ENCODE results near the gene CENPX.

Gene CENPX

DNA sequence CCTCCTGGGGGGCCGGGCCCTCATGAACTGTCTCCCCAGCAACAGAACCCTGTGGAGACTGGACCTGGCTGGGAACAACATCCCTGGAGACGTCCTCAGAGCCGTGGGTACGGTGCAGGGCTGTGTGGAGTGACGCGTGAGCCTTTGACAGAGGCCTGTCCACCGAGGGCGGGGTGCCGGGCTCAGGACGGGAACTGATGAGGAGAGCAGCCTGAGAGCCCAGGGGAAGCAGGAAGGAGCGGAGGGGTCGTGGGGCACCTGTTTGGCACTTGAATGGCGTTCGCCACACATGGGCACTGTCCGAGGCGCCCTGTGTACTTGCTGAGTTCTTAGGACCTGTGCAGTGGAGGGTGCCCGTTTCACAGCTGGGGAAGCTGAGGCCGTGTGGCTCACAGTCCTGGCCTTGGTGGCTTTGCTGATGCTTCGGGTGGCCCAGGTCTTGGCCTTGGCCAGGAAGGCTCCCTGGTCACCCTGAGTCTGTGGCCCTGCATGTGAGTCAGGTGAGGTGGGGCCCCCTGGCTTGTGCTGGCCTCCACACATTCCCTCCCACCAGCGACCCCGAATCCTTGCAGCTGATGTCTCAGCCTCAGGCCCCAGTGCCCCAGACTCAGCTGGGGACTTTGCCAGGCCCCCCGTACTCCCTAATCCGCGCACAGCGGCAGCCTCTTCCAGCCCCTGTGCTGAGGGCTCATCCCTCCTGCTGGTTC lies 2.9 kb upstream of the CENPX start:
- Histone ChIP-seq H3K79me2 (ENCODE audit: control insufficient read depth, low read length) (peaks cover 32% of the 10 kb centered on the region), H3K36me3 (ENCODE audit: control insufficient read depth, low read length) (peaks cover 3% of the 10 kb centered on the region), H3K27ac (ENCODE audit: low read depth, low read length) (no peak overlapping the region), H3F3A (ENCODE audit: control insufficient read depth, insufficient read depth) (no peaks in the 10 kb centered on the region), H3K4me1 (ENCODE audit: control insufficient read depth, low read length) (peaks cover 26% of the 10 kb centered on the region), H3K9me2 (replicated peaks; ENCODE audit: control insufficient read depth, low read length) (no peaks in the 10 kb centered on the region), H4K20me1 (ENCODE audit: control insufficient read depth, insufficient read depth, low read depth, low read length) (peaks cover 1% of the 10 kb centered on the region; the same call in 1 of the 2 replicates), H3K4me3 (ENCODE audit: low read length) (no peak overlapping the region), H3K4me2 (ENCODE audit: low read length) (no peak overlapping the region), H3K9me3 (ENCODE audit: control insufficient read depth, insufficient read depth, low read length) (no peaks in the 10 kb centered on the region), H3K27me3 (ENCODE audit: control insufficient read depth, low read length) (no peaks in the 10 kb centered on the region)
- TF ChIP-seq EZH2phosphoT487 (IDR thresholded peaks at IDR 0.05; ENCODE audit: borderline replicate concordance, low read length), result no peak
- TF ChIP-seq, protein P1, sequence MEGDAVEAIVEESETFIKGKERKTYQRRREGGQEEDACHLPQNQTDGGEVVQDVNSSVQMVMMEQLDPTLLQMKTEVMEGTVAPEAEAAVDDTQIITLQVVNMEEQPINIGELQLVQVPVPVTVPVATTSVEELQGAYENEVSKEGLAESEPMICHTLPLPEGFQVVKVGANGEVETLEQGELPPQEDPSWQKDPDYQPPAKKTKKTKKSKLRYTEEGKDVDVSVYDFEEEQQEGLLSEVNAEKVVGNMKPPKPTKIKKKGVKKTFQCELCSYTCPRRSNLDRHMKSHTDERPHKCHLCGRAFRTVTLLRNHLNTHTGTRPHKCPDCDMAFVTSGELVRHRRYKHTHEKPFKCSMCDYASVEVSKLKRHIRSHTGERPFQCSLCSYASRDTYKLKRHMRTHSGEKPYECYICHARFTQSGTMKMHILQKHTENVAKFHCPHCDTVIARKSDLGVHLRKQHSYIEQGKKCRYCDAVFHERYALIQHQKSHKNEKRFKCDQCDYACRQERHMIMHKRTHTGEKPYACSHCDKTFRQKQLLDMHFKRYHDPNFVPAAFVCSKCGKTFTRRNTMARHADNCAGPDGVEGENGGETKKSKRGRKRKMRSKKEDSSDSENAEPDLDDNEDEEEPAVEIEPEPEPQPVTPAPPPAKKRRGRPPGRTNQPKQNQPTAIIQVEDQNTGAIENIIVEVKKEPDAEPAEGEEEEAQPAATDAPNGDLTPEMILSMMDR (IDR thresholded peaks at IDR 0.05; ENCODE audit: low read depth, low read length, poor library complexity, severe bottlenecking), result no peak

DNA sequence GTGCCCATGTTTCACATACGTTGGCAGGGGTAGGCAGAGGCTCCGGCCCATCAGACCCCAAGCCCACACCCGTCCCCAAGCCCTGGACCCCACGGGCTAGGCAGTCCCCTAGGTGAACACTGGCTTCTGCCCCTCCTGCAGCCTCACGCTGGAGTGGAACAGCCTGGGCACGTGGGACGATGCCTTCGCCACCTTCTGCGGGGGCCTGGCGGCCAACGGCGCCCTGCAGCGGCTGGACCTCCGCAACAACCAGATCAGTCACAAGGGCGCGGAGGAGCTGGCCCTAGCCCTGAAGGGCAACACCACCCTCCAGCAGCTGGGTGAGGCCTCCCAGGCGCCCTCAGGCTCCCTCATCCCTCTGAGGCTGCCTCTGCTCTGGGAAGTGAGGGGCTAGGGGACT lies 2.2 kb upstream of the CENPX start:
- Histone ChIP-seq H3F3A (ENCODE audit: control insufficient read depth, insufficient read depth) (no peaks in the 10 kb centered on the region), H3K9me2 (replicated peaks; ENCODE audit: control insufficient read depth, low read length) (no peaks in the 10 kb centered on the region), H3K27ac (ENCODE audit: low read depth, low read length) (no peak overlapping the region), H3K27me3 (ENCODE audit: control insufficient read depth, low read length) (no peaks in the 10 kb centered on the region), H3K79me2 (ENCODE audit: control insufficient read depth, low read length) (peaks cover 35% of the 10 kb centered on the region), H3K9me3 (ENCODE audit: control insufficient read depth, insufficient read depth, low read length) (no peaks in the 10 kb centered on the region), H4K20me1 (ENCODE audit: control insufficient read depth, insufficient read depth, low read depth, low read length) (peaks cover 4% of the 10 kb centered on the region; the same call in 1 of the 2 replicates), H3K36me3 (ENCODE audit: control insufficient read depth, low read length) (peaks cover 3% of the 10 kb centered on the region), H3K4me2 (ENCODE audit: low read length) (peak overlapping the region; percentile 81; the same call in 1 of the 2 replicates), H3K4me1 (ENCODE audit: control insufficient read depth, low read length) (peaks cover 25% of the 10 kb centered on the region), H3K4me3 (ENCODE audit: low read length) (no peak overlapping the region)
- TF ChIP-seq, protein P1 (IDR thresholded peaks at IDR 0.05; ENCODE audit: low read depth, low read length, poor library complexity, severe bottlenecking), result no peak
- no peak for TF ChIP-seq EZH2phosphoT487 (IDR thresholded peaks at IDR 0.05; ENCODE audit: borderline replicate concordance, low read length)

DNA sequence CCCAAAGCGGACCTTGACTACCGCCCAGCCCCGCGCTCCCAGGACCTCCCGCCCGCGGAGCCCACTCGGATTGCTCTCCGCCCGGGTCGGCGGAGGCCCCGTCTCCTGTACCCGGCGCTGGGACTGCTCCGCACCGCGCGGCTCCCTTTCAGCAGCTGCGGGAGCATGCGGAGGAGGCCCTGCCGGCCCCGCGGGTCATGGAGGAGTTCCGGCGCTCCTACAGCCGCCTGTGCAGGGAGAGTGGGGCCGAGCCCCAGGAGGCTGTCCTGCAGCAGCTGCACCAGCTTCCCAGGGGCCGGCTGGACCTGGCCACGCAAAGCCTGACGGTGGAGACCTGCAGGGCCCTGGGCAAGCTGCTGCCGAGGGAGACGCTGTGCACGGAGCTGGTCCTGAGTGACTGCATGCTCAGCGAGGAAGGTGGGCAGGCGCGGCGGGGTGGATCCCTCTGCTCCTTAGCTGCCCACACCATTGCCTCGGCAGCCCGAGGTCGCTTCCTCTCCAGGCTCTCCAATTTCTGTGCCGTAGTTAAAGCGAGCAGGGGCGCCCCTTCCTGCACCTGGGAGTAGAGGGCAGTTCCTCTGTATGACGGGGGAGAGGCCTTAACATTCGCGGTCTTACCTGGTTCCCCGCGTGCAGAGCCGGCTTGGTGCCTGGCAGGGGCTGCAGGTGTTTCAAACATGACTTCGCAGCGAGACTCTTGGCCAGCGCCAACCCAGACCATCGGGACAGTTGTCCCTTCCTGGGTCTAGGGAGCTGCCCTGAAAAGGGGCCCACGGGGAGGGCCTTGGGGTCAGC lies 966 bp upstream of the CENPX start:
- TF ChIP-seq, protein P1 (IDR thresholded peaks at IDR 0.05; ENCODE audit: low read depth, low read length, poor library complexity, severe bottlenecking), result no peak
- no peak for TF ChIP-seq EZH2phosphoT487 (IDR thresholded peaks at IDR 0.05; ENCODE audit: borderline replicate concordance, low read length)
- peak overlapping the region; percentile 92 for H3K4me3 ChIP-seq (ENCODE audit: low read length)

More for the DNA sequence above, 966 bp upstream of the CENPX start:
- Histone ChIP-seq H3F3A (ENCODE audit: control insufficient read depth, insufficient read depth) (0 out of 2 replicates have a peak, but pooled peaks cover under 1% of the 10 kb centered on the region), H3K79me2 (ENCODE audit: control insufficient read depth, low read length) (peaks cover 35% of the 10 kb centered on the region), H3K9me2 (replicated peaks; ENCODE audit: control insufficient read depth, low read length) (no peaks in the 10 kb centered on the region), H3K4me2 (ENCODE audit: low read length) (peak overlapping the region; percentile 81), H3K36me3 (ENCODE audit: control insufficient read depth, low read length) (peaks cover 3% of the 10 kb centered on the region), H4K20me1 (ENCODE audit: control insufficient read depth, insufficient read depth, low read depth, low read length) (peaks cover 5% of the 10 kb centered on the region; the same call in 1 of the 2 replicates), H3K27ac (ENCODE audit: low read depth, low read length) (no peak overlapping the region), H3K9me3 (ENCODE audit: control insufficient read depth, insufficient read depth, low read length) (no peaks in the 10 kb centered on the region), H3K4me1 (ENCODE audit: control insufficient read depth, low read length) (peaks cover 25% of the 10 kb centered on the region), H3K27me3 (ENCODE audit: control insufficient read depth, low read length) (no peaks in the 10 kb centered on the region)

Measured in DOHH2 (cell line).